KBM-7 (cell line): ENCODE data around the gene UQCC3.
"Not testable (repeated sequence)": the region's sequence is repeated elsewhere in the genome, so short reads cannot be mapped to it uniquely, and the experiment has no call there.

ENCODE experiments used
- DNase-seq: peaks from one replicate; pipeline ENCODE4 v3.0.0-alpha.2; 2015
- in situ Hi-C: fragments of 300-500 bp; cut with MboI; formaldehyde crosslinking; loops from 2 replicates; pipeline ENCODE4 v1.14.3; 2020; ENCODE audit warnings: low sequenced_read_pairs, low pct_unique_long_range_greater_than_20kb, mixed read lengths

The UQCC3 gene

DNA sequence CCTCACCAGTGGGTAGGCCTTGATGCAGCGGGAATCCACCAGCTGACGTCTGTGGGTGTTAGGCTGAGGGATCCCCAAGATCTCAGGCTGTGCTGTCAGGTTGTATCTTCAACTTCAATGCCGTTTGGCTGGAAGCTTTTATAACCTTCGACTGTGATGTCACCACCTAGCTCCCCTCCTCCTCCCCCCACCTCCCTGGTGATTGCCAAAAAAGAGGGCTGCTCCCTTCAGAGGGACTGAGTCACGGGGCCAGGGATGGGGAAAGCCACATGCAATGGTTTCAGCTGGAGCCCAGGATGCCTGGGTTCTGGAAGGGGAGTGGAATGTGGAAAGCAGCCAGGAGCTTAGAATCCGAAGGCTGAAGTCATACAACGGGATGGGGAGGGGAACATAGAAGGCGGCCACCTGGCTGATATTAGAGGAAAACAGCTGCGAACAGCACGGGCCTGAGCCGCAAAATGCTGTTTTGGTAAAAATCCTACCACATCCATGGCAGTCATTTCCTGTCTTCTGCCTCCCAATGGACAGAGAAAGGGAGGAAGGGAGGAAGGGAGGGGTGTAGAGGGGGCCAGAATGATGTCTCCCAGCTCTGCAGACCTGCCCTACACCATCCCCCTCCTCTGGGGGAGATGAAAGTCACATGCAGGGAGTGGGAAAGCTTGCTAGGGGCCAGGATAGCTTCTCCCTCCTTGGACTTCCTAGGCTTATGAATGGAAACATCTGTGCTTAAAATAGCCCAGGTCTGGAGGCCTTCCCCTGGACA is 18.1 kb downstream of the UQCC3 start, which contains the start of gene LRRN4CL:
LRRN4CL (minus strand) TSS at position 110 of the 763 bp plus-strand sequence. CDS start 1,022 bp downstream, outside the sequence.
- in situ Hi-C loops: loop anchor here (25.0 kb wide), 1 partner anchor 302 kb away; no protein-coding TSS in a partner anchor
- no peak for DNase-seq

GRCh38 chr11:62693624-62694023 is 22.2 kb downstream of the UQCC3 start:
- in situ Hi-C loops: loop anchor here (25.0 kb wide), 1 partner anchor 306 kb away; no protein-coding TSS in a partner anchor
- DNase-seq: not testable (repeated sequence)

- in situ Hi-C loops: loop anchor here (25.0 kb wide), 1 partner anchor 307 kb away; no protein-coding TSS in a partner anchor
- DNase-seq: peak; percentile 73
Observed at GRCh38 chr11:62694455-62695167, 23.1 kb downstream of the UQCC3 start.

DNA sequence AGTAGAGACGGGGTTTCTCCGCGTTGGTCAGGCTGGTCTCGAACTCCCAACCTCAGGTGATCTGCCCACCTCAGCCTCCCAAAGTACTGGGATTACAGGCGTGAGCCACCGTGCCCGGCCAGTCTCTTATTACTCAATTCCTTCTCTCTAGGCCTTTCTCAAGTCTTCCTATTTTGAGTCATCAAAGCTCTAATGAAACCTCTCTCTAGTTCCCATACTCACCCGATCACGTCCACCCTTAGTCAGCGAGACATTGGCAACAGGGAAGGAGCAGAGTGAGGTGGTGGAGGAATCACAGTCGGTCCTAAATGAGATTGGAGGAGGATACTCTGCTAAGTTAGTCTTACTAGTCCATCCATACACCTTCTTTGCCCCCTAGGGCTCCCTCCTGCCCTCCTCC is 30.8 kb downstream of the UQCC3 start:
- in situ Hi-C loops: no loop called here
- no peak for DNase-seq

DNA sequence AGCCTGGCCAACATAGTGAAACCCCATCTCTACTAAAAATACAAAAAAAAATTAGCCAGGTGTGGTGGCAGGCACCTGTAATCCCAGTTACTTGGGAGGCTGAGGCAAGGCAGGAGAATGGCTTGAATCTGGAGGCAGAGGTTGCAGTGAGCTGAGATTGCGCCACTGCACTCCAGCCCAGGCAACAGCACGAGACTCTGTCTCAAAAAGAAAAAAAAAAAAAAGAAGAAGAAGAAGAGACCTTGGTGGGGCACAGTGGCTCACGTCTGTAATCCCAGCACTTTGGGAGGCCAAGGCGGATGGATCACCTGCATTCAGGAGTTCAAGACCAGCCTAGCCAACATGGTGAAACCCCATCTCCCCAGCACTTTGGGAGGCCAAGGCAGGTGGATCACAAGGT is 32.4 kb downstream of the UQCC3 start:
- DNase-seq, in situ Hi-C loops: not testable (repeated sequence)

DNA sequence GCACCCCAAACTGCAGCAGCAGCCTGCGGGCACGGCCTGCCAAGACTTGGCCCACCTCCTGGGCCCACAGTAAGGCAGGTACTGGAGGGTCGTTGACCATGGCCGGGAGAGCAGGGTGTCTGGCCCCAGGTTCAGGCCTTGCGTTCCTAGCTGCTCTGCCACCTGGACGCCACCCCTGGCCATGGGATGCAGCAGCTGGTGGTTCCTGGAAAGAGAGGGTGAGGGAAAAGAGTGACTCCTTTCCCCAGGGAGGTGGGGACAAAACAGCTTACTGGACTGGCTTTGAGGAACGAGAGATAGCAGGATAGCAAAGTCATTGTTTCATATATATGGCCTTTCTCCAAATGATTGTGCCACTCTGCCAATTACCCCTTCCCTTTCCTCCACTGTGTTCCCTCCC is 33.9 kb downstream of the UQCC3 start:
- in situ Hi-C loops: no loop called here
- DNase-seq: no peak

DNA sequence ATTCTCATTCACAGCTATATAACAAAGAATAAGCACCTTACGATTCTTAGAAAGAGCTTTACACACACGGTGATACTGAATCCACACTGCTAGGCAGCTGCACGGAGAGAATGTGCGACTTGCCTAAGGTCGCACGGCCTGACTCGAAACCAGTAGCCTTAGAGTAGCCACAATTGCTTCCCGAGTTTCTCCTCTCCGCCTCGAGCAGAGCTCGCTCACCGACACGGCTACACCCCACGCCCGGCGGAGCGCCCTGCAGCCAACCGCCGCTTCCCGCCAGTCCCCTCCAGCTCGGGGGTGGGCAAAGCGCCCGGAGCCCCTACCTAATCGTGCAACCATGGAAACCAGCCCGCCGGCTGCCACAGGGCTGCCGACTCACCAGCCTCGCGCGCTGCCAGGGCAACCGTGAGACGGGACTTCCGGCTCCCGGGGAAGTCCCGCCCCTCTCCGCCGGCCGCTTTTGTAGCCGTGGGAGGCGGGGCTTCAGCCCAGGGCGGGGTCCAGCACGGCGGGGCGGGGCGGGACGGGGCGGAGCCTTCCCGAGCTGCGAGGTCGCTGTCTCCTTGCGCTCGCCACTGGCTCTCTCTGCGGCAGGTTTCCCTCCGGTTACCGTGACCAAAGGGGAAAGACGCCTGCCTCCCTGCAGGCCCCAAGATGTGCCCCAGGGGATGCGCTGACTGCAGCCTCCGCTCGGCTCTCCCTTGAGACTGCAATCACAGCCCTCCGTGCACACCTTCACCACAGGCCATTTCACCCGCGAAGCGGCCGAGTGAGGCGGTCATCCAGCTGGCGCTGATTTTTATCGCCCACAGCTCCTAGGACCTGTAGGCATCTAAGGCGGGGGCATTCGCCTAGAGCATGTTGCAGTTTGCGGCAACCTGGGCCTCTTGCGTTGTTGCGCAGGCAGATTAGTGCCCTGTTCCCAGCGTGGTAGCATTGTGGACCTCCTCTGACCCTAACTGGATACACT is 34.7 kb downstream of the UQCC3 start:
- in situ Hi-C loops: no loop called here
- DNase-seq: peak; percentile 88

GRCh38 chr11:62706850-62707247 is 35.4 kb downstream of the UQCC3 start:
- DNase-seq: no peak
- in situ Hi-C loops: no loop called here

- peak; percentile 6 for DNase-seq
- in situ Hi-C loops: no loop called here
Observed at GRCh38 chr11:62707277-62707861, 35.9 kb downstream of the UQCC3 start, which contains the start of the genes BSCL2 and GNG3. Gene BSCL2, minus strand, starts transcription at chr11:62707424. Its CDS starts 229 bp downstream, at chr11:62707195. Gene GNG3, plus strand, starts transcription at chr11:62707676. Its CDS starts 620 bp downstream, at chr11:62708296.

- in situ Hi-C loops: no loop called here
- no peak for DNase-seq
Observed at GRCh38 chr11:62708392-62708791, 36.9 kb downstream of the UQCC3 start.

- in situ Hi-C loops: no loop called here
- no peak for DNase-seq
Observed at GRCh38 chr11:62708793-62709192, 37.3 kb downstream of the UQCC3 start.

DNA sequence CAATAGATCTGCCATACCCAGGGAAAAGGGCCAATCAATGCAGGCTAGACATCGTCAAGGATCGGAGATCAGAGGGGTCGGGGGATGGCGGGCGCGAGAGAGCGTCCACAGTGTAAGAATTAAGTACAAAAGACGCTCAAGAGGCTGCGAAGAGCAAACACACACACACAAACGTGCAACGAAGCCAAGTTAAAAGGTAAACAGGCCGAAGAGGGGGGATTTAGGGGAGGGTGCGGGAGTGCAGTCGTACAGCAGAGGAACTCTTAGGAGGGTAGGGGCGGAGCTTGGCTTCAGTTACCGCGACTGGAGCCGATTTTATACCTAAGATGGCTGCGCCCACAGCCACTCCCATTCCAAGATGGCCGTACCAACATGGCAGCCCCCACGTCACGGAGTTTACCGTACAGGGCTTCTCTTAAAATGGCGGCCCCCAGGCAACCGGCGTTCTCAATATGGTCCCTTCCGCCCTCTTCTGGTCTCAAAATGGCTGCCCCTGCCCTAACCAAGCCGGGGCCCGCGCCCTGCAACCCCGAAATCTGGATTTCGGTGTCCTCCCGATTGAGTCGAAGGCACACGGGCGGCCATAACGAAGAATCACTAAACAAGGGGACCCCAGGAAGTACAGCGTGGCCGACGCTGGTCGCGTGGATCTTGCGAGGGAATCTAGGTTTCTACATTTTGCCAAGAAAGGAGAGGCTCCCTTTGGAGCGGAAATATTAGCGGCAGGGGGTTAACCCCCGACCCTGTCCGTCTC is 38.0 kb downstream of the UQCC3 start:
- no peak for DNase-seq
- in situ Hi-C loops: no loop called here

DNA sequence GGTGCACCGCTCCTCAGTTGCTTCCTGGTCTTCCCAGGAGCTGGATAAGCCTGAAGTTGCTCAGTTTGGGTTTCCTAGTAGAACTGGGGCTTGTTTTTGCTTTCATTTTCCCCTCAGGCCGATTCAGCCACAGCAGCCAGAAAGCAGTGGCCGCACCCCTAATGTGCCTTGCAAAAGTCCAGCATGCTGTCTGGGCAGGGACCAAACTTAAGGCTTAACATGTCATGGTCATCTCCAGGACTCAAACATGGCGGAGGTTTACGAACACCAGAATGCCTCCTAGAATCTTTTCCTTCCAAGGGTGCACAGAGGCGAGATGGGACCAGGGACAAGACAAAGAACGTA is 38.5 kb downstream of the UQCC3 start:
- in situ Hi-C loops: no loop called here
- DNase-seq: no peak

- DNase-seq: no peak
- in situ Hi-C loops: no loop called here
Observed at GRCh38 chr11:62712276-62712812, 40.9 kb downstream of the UQCC3 start.

DNA sequence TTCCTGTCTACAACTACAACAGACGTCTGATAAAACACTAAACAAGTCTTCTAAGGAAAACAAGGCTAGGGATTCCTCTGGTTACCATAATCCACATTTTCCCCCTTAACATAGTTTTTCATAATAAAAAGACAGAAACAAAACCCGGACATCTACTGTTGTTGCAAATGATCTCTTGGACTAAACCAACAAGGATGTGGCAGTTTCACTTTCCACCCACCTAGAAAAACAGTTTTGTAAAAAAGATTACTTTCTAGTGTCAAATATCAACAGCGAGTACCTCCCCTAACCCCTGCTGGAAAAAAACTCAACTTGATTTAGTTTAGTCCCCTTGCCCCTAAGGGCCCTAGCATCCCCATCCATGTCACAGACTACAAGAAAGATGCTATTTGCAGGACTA is 41.4 kb downstream of the UQCC3 start:
- no peak for DNase-seq
- in situ Hi-C loops: no loop called here

GRCh38 chr11:62713343-62713742 is 41.9 kb downstream of the UQCC3 start:
- no peak for DNase-seq
- in situ Hi-C loops: no loop called here

- DNase-seq: no peak
- in situ Hi-C loops: no loop called here
Observed at GRCh38 chr11:62715150-62716130, 44.0 kb downstream of the UQCC3 start.
